Ishikawa (cell line): ENCODE measurements around the gene VWF.

Source experiments
- CEBPB ChIP-seq: IDR thresholded peaks from 2 replicates; pipeline ENCODE4 v1.6.1; 2012
- CREB1 ChIP-seq: IDR thresholded peaks from 2 replicates; pipeline ENCODE4 v1.6.1; 2012; ENCODE audit warnings: low read depth
- EGR1 ChIP-seq: IDR thresholded peaks from 2 replicates; pipeline ENCODE4 v1.6.1; 2012
- EP300 ChIP-seq: IDR thresholded peaks from 2 replicates; pipeline ENCODE4 v1.6.1; 2012; ENCODE audit warnings: borderline replicate concordance
- FOXM1 ChIP-seq: IDR thresholded peaks from 2 replicates; pipeline ENCODE4 v1.6.1; 2012; ENCODE audit warnings: low read depth, borderline replicate concordance
- MAX ChIP-seq: IDR thresholded peaks from 2 replicates; pipeline ENCODE4 v1.6.1; 2012
- NFIC ChIP-seq: IDR thresholded peaks from 2 replicates; pipeline ENCODE4 v1.6.1; 2012
- RAD21 ChIP-seq: IDR thresholded peaks from 2 replicates; pipeline ENCODE4 v1.6.1; 2012; ENCODE audit warnings: low read depth
- REST ChIP-seq: IDR thresholded peaks from 2 replicates; pipeline ENCODE4 v1.6.1; 2012; ENCODE audit warnings: low read depth, mild to moderate bottlenecking
- TAF1 ChIP-seq: IDR thresholded peaks from 2 replicates; pipeline ENCODE4 v1.6.1; 2012; ENCODE audit warnings: low read depth, mild to moderate bottlenecking
- TCF12 ChIP-seq: IDR thresholded peaks from 2 replicates; pipeline ENCODE4 v1.6.1; 2012; ENCODE audit warnings: low read depth
- TEAD4 ChIP-seq: IDR thresholded peaks from 2 replicates; pipeline ENCODE4 v1.6.1; 2012
- USF1 ChIP-seq: IDR thresholded peaks from 2 replicates; pipeline ENCODE4 v1.6.1; 2012
- YY1 ChIP-seq: IDR thresholded peaks from 2 replicates; pipeline ENCODE4 v1.6.1; 2012; ENCODE audit warnings: low read depth
- ZBTB7A ChIP-seq: IDR thresholded peaks from 2 replicates; pipeline ENCODE4 v1.6.1; 2012; ENCODE audit warnings: low read depth

The VWF gene

DNA sequence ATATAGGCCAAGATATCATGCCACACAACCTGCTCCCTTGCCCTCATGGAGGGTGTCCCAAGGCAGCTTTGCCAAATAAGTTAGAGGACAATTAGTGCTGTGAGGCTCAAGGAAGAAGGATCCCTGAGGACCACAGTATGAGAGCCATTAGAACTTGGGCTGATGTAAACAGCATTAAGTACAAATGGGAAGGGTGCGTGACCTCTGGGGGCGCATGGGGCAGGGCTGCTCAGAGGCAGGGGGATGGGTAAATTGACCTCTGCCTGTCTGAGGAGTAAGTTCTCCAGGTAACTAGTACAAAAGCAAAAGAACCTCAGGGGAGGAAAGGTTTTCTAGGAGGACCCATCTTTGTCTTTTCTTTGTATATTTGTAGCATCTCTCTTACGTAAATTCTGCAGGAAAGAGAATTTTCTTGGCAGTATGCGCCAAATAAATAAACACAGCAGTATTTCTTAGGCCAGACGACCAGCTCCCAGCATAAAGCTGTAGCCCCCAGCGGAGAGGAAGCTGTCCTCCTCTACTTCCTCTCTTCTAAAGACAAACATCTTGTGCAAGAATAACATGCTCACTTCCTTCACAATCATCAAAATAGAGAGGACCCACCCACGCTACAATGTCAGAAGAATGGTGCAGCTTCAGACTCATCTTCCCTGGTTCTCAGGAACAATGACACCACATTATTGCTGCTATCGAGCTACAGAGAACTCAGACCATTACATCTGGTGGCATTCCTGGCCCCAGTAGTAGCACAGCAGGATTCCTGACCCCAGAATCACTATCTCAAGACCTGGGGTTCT is 16.4 kb upstream of the VWF start:
- TF ChIP-seq TEAD4, result no peak
- no peak for TF ChIP-seq FOXM1
- no peak for TF ChIP-seq REST
- TF ChIP-seq MAX, result no peak
- TF ChIP-seq ZBTB7A, result no peak
- no peak for TF ChIP-seq TAF1
- TF ChIP-seq TCF12, result no peak
- no peak for TF ChIP-seq CREB1
- TF ChIP-seq EGR1, result no peak
- TF ChIP-seq CEBPB, result no peak
- no peak for TF ChIP-seq RAD21
- no peak for TF ChIP-seq EP300
- TF ChIP-seq NFIC, result no peak
- TF ChIP-seq YY1, result no peak
- no peak for TF ChIP-seq USF1

GRCh38 chr12:6135071-6135470 is 10.6 kb upstream of the VWF start:
- TF ChIP-seq TEAD4 (no peak), ZBTB7A (no peak), EP300 (no peak), YY1 (no peak), FOXM1 (no peak), NFIC (no peak), TAF1 (no peak)

GRCh38 chr12:6133642-6134041 is 9.2 kb upstream of the VWF start:
- TF ChIP-seq ZBTB7A, result no peak
- TF ChIP-seq TCF12, result no peak
- no peak for TF ChIP-seq FOXM1

DNA sequence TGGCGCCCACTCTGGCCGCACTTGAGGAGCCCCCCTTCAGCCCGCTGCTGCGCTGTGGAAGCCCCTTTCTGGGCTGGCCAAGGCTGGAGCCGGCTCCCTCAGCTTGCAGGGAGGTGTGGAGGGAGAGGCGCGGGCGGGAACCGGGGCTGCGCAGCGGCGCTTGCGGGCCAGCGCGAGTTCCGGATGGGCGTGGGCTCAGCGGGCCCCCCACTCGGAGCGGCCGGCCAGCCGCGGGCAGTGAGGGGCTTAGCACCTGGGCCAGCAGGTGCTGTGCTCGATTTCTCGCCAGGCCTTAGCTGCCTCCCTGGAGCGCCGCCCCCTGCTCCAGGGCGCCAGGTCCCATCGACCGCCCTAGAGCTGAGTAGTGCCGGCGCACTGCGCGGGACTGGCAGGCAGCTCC is 8.0 kb upstream of the VWF start:
- TF ChIP-seq USF1, result no peak
- no peak for TF ChIP-seq TAF1
- TF ChIP-seq TCF12, result no peak
- TF ChIP-seq YY1, result no peak
- no peak for TF ChIP-seq FOXM1
- no peak for TF ChIP-seq CREB1
- TF ChIP-seq MAX, result no peak
- TF ChIP-seq EGR1, result no peak
- no peak for TF ChIP-seq EP300
- TF ChIP-seq ZBTB7A, result no peak
- no peak for TF ChIP-seq CEBPB
- no peak for TF ChIP-seq RAD21
- TF ChIP-seq REST, result no peak
- no peak for TF ChIP-seq NFIC
- no peak for TF ChIP-seq TEAD4

DNA sequence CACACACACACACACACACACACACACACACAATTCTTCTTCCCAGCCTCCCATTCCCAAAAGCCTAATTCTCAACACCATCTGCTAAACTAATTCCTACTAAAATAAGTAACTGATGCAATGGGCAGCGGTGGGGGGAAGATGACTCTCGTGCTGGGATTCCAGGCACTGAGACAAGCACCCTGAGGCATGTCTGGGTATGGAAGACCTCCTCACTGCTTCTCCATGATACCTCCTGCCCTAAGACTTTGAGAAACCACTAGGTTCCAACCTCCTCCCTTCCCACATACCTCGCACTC is 789 bp upstream of the VWF start:
- TF ChIP-seq ZBTB7A, result no peak
- TF ChIP-seq YY1, result no peak
- TF ChIP-seq CREB1, result no peak
- TF ChIP-seq MAX, result no peak
- no peak for TF ChIP-seq CEBPB
- TF ChIP-seq FOXM1, result no peak
- no peak for TF ChIP-seq TCF12
- no peak for TF ChIP-seq TAF1
- TF ChIP-seq EGR1, result no peak
- TF ChIP-seq TEAD4, result no peak
- TF ChIP-seq EP300, result no peak
- TF ChIP-seq RAD21, result no peak
- no peak for TF ChIP-seq REST
- no peak for TF ChIP-seq USF1
- TF ChIP-seq NFIC, result no peak
